Measurements from ENCODE around the gene DOK6. TPM values are rescaled to one million over a fixed set of nuclear protein-coding genes. Genes with fewer than 3 reads are reported as not detected.
A peak's percentile ranks its signal among the peaks of the same experiment; 100 is the strongest.

The DOK6 gene
- total and polyA plus RNA-seq, 9 of the 15 experiments (the other 6 are each of a cell fraction or from before 2014, with no cell fraction given) = not detected

DNA sequence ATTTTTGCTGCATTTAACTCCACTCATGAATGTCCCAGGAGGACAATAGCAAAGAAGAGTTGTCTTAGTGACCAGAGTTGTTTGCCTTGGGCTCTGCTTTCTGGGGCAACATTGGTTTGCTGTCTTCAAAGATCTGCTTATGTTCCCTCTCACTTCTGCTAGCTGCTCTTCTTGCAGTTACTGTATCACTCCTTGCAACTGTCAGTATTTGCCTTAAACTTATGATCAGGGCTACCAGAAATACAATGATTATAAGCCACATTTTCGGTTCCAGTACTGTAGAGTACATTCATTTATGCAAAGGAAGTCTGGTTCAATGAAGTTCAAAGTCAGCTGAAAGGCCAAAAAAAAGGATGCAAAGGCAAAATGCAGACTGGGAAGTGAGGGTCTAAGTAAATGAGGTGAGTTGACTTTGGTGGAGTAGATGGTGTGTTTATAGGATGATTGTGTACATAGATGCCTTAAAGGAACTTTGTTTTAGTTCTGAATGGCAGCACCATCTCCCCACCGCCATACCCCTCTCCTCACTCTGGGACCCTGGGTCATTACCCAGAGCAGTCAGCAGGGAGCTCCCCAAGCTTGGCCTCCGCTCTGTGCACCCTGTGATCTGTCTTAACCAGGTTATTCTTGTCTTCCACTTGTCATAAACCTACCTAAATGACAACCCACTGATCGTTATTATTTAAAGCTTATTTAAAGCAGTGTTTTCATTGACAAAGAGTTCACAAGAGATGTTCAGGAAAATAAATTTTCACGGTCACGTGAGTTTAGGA, 236.0 kb downstream of the DOK6 start (continued):
- TF ChIP-seq, protein P1, sequence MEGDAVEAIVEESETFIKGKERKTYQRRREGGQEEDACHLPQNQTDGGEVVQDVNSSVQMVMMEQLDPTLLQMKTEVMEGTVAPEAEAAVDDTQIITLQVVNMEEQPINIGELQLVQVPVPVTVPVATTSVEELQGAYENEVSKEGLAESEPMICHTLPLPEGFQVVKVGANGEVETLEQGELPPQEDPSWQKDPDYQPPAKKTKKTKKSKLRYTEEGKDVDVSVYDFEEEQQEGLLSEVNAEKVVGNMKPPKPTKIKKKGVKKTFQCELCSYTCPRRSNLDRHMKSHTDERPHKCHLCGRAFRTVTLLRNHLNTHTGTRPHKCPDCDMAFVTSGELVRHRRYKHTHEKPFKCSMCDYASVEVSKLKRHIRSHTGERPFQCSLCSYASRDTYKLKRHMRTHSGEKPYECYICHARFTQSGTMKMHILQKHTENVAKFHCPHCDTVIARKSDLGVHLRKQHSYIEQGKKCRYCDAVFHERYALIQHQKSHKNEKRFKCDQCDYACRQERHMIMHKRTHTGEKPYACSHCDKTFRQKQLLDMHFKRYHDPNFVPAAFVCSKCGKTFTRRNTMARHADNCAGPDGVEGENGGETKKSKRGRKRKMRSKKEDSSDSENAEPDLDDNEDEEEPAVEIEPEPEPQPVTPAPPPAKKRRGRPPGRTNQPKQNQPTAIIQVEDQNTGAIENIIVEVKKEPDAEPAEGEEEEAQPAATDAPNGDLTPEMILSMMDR (IDR thresholded peaks at IDR 0.05 in 2 of 3, conservative IDR thresholded peaks at IDR 0.05 in 1 of 3; ENCODE audit: insufficient read depth in 2 of 3, low read depth in 1 of 3, low read length in 3 of 3) = peak in 2 of 3 experiments; percentile 23 to 40; a peak in 2 of 6 replicates
- TF ChIP-seq, protein P2, sequence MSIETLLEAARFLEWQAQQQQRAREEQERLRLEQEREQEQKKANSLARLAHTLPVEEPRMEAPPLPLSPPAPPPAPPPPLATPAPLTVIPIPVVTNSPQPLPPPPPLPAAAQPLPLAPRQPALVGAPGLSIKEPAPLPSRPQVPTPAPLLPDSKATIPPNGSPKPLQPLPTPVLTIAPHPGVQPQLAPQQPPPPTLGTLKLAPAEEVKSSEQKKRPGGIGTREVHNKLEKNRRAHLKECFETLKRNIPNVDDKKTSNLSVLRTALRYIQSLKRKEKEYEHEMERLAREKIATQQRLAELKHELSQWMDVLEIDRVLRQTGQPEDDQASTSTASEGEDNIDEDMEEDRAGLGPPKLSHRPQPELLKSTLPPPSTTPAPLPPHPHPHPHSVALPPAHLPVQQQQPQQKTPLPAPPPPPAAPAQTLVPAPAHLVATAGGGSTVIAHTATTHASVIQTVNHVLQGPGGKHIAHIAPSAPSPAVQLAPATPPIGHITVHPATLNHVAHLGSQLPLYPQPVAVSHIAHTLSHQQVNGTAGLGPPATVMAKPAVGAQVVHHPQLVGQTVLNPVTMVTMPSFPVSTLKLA (conservative IDR thresholded peaks at IDR 0.05) = no peak
- TF ChIP-seq RAD21 (CRISPR knock-in tag; conservative IDR thresholded peaks at IDR 0.05 in 1 of 2, IDR thresholded peaks at IDR 0.05 in 1 of 2) = peak; percentile 54 to 65
- TF ChIP-seq TARDBP (IDR thresholded peaks at IDR 0.05) = no peak
- TF ChIP-seq KLF10 (CRISPR knock-in tag; IDR thresholded peaks at IDR 0.05) = no peak
- TF ChIP-seq ZNF644 (tag; IDR thresholded peaks at IDR 0.05; ENCODE audit: low read depth) = no peak
- TF ChIP-seq, protein P3, sequence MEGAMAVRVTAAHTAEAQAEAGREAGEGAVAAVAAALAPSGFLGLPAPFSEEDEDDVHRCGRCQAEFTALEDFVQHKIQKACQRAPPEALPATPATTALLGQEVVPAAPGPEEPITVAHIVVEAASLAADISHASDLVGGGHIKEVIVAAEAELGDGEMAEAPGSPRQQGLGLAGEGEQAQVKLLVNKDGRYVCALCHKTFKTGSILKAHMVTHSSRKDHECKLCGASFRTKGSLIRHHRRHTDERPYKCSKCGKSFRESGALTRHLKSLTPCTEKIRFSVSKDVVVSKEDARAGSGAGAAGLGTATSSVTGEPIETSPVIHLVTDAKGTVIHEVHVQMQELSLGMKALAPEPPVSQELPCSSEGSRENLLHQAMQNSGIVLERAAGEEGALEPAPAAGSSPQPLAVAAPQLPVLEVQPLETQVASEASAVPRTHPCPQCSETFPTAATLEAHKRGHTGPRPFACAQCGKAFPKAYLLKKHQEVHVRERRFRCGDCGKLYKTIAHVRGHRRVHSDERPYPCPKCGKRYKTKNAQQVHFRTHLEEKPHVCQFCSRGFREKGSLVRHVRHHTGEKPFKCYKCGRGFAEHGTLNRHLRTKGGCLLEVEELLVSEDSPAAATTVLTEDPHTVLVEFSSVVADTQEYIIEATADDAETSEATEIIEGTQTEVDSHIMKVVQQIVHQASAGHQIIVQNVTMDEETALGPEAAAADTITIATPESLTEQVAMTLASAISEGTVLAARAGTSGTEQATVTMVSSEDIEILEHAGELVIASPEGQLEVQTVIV (CRISPR knock-in tag; IDR thresholded peaks at IDR 0.05; ENCODE audit: borderline replicate concordance) = no peak
